GM19043 (cell line): ENCODE measurements around the gene GSKIP.
"Not testable (repeated sequence)": the region's sequence is repeated elsewhere in the genome, so short reads cannot be mapped to it uniquely, and the experiment has no call there.

Source experiments
- ATAC-seq: cut with Tn5 transposase; IDR thresholded peaks from one replicate; pipeline ENCODE4 v1.9.1; 2021; ENCODE audit warnings: low read depth; ENCODE audit not compliant: unreplicated experiment

The GSKIP gene, protein sequence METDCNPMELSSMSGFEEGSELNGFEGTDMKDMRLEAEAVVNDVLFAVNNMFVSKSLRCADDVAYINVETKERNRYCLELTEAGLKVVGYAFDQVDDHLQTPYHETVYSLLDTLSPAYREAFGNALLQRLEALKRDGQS

DNA sequence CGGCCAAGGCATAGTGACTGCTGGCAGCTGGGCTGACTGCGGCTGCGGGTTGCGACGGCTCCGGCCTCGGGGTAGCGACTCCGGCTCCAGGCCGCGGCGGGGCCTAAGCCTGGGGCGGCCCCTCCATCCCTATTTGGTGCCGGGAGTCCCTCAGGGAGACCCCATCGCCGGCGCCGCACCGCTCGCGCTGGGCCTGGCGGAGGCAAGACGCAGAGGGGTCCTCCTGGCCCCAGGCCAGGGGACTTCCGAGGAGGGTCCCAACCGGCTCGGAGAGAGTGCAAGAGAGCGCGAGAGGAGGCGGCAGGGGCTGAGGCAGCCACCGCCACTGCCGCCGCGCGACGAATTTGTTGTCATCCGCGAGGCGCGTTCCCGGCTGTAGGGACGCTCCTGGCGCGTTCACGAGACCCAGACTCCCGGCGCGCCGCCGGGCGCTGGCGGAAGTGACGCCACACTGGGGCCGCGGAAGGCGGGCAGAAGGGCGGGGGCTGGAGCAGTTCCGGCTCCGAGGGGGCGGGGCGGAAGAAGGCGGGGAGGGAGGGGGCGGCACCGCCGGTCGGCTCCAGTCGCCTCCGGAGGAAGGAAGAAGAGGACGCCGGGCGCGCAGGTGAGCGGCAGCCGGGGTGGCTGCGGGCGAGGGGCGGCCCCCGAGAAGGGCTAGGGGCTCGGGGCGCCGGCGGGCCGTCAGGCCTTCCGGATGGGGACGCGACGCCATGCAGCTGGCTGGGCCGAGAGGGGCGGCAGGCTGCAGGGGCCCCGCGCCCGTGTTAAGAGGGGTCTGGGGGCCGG lies at the start of gene GSKIP, which contains the start of gene ATG2B:
GSKIP (plus strand) TSS at position 562 of the 786 bp plus-strand sequence. CDS start 18,722 bp downstream, outside the sequence.
ATG2B (minus strand) TSS at position 377 of the 786 bp plus-strand sequence; CDS start at position 12, 365 bp downstream.
- ATAC-seq: peak; percentile 65

DNA sequence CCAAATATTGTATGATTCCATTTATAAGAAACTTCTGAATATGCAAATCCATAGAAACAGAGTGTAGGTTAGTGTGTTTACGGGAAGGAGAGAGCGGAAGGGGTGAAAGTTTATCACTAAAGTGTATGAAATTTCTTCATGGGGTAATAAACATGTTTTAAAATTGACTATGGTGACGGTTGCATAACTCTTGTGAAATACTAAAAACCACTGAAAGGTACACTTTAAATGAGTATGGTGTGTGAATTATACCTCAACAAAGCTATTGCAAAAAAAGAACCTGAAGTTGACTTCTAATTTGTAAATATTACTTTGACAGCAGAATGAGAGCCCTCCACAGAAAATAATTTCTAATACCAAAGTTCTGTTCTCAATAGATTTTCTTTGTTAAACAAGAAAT lies 47.2 kb upstream of the GSKIP start:
- no peak for ATAC-seq

DNA sequence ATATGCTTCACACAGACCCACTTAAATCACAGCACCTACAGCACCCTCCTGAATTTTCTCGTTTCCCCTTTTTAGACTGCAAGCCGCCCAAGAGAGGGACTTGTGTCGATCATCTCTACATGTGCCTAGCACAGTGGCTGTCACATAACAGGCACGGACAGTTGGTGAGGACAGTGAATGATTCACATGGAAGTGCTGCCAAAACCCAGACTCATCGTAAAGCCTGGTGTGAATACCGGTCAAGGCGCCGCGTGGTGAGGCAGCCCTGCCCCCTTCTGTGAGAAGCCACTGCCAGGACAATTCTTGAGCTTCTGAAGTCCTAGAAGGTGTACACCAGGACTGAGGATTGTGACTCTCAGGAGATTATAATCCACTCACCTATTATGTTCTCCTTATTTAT lies 44.5 kb upstream of the GSKIP start:
- ATAC-seq: no peak

DNA sequence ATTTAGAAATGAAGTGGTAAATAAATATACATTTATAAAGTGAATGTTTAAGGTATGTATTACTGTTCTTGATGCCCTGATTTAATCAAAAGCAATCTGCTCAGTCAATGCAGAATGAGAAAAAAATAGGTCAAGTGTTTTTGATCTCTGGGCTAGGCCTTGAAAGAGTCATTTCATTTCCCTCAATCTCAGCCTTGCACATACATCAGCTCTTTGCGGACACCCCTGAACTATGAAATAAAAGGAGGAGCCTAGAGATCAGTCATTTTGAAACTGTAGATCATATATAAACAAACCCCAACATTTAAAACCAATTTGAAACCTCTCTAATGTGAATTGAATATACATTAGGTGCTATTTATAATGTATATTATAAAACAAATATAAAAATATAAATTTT lies 42.7 kb upstream of the GSKIP start:
- ATAC-seq: no peak

DNA sequence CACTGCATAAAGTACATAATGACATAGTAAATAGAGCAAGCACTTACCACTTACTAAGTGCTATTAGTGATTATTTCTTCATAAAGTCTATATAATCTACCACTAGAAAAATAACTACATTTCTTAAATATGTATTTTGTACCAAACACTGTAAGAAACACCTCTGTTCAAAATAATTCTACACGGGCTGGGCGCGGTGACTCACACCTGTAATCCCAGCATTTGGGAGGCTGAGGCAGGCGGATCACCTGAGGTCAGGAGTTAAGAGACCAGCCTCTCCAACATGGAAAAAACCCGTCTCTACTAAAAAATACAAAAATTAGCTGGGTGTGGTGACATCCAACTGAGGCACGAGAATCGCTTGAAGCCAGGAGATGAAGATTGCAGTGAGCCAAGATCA lies 39.1 kb upstream of the GSKIP start:
- ATAC-seq: no peak

DNA sequence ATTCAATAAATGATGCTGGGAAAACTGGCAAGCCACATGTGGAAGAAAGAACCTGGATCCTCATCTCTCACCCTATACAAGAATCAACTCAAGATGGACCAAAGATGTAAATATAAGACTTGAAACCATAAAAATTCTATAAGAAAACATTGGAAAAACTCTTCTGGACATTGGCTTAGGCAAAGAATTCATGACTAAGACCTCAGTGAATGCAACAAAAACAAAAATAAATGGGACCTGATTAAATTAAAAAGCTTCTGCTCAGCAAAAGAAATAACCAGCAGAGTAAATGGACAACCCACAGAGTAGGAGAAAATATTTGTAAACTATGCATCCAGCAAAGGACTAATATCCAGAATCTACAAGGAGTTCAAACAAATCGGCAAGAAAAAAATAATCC lies 24.8 kb upstream of the GSKIP start:
- ATAC-seq: no peak

DNA sequence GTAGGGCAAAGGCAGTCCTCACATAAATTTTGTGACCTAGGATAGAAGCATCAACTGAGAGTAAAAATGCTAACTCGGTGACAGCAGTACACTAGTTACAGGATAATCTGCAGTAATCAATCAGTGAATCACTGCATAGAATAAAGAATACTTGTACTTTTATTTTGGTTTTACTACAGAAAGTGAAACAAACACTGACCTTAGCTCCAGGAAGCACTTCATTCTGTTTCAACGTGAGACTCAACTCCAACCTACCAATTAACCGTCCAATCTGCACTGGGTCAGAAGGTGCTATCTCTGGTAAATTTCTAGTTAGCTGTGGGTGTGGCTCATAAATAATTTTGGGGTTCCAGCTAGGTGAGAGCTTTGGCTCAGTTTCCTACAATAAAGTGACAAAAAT lies 22.0 kb upstream of the GSKIP start:
- ATAC-seq: no peak

DNA sequence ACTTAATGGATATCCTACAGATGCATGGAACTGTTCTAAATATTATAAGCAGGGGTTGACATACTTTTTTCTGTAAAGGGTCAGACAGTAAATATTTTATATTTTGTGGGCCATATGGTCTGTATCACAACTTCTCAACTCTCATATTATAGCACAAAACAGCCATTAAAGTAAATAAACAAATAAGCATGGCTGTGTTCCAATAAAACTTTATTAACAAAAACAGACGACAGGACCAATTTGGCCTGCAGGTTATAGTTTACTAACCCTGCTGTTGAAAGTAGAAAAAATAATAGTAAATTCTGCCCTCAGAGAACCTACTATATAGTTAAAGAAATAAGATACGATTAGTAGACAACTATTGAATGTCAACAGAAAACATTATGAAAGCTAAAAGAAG lies 17.7 kb upstream of the GSKIP start:
- ATAC-seq: no peak

DNA sequence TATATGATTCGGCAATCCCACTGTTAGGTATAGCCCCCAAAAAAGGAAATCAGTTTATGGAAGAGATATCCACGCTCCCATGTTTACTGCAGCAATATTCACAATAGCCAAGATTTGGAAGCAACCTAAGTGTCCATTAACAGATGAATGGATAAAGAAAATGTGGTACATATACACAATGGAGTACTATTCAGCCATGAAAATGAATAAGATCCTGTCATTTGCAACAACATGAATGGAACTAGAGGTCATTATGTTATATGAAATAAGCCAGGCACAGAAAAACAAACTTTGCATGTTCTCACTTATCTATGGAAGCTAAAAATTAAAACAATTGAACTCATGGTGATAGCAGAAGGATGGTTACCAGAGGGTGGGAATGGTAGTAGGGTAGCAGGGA lies 15.4 kb upstream of the GSKIP start:
- ATAC-seq: not testable (repeated sequence)

DNA sequence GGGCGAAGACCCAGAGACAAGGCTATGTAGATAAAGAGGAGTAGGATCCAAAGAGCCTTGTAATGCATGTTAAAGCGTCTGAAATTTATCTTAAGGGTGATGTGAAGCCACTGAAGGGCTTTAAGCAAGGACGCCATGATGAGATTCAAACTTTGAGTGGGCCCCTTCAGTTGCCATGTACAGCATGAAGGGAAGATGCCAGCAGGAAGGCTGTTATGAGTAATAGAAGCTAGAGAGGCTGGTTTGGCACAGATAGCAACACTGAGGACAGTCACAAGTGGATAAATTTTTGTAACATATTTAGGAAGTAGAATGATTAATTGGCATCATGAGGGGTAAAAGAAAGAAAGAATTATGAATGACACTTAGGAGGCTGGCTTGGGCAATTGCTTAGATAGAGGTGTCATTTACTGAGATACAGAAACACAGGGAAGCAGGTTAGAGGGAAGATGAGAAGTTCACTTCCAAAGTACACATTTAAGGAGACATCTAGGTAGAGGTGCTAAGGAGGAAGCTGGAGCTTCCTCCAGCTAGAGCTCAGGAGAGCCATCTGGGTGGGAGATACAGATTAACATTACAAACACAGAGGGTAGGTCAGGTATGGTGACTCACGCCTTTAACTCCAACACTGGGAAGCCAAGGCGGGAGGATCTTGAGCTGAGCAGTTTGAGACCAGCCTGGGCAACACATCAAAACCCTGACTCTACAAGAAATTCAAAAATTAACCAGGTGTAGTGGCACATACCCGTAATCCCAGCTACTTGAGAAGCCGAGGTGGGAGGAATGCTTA lies 13.8 kb upstream of the GSKIP start:
- no peak for ATAC-seq

DNA sequence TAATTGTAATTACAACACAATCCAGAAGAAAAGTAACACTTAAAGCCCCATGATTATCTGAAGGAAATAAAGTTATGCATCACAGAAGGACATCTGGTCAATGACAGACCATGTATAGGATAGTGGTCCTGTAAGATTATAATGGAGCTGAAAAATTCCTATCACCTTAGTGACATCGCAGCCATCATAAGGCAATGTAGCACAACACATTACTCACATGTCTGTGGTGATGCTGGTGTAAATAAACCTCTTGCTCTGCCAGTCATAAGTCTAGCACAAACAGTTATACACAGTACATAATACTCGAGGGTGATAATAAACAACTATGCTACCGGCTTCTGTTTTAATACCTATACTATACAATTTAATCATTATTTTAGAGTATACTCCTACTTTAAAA lies 11.3 kb upstream of the GSKIP start:
- ATAC-seq: no peak

DNA sequence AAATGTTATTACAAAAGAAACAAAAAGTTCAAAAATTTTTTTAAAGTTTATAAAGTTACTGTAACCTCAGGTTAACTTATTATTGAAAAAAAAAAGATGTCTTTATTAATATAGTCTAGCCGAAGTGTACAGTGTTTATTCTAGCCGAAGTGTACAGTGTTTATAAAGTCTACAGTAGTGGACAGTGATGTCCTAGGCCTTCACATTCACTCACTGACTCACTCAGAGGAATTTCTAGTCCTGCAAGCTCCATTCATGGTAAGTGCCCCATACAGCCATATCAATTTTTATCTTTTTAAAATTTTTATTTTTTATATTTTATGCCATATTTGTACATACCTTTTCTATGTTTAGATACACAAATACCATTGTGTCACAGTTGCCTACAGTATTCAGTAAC lies 10.6 kb upstream of the GSKIP start:
- no peak for ATAC-seq

DNA sequence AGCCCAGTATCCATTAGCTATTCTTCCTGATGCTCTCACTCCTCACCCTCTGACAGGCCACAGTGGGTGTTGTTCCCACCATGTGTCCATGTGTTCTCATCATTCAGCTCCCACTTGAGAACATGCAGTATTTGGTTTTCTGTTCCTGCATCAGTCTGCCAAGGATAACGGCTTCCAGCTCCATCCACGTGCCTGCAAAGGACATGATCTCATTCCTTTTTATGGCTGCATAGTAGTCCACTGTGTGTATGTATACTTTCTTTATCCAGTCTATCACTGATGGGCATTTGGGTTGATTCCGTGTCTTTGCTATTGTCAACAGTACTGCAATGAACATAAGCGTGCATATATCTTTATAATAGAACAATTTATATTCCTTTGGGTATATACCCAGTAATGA lies 9.1 kb upstream of the GSKIP start:
- ATAC-seq: no peak

DNA sequence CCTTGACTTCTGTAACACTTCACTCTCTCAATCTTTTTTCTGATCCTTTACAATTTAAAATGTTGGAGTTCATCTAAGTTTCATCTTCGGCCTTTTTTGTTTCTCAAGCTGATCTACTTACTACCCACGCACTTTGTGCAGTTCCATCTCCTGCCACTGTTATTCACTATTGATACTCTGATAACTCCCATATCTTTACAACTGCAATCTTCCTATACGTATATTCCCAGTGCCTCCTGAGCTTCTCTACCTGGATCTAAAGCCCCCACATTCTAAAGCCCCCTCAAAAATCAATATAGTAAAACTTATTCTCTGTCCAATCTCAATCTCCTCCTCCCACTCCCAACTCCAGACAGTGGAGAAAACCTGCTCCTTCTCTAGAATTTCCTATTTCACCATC lies 6.1 kb upstream of the GSKIP start:
- ATAC-seq: no peak

DNA sequence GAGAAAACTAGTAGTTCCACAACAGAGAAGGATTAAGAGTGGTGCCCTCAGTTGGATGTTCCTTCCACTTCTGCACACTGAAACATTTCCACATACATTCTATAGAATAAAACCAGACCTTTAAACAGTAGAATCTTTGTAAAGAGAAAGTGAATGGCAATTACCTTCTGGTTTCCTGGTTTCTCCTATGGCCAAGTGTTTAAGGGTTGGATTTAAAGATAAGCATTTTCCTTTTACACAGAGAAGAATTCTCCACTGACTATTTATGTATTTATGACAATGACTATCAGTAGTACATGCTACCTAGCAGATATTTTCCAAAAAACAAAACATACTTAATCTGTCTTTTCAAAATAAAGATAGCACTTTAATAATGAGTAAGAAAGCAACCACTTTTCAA lies 3.4 kb upstream of the GSKIP start:
- ATAC-seq: no peak

DNA sequence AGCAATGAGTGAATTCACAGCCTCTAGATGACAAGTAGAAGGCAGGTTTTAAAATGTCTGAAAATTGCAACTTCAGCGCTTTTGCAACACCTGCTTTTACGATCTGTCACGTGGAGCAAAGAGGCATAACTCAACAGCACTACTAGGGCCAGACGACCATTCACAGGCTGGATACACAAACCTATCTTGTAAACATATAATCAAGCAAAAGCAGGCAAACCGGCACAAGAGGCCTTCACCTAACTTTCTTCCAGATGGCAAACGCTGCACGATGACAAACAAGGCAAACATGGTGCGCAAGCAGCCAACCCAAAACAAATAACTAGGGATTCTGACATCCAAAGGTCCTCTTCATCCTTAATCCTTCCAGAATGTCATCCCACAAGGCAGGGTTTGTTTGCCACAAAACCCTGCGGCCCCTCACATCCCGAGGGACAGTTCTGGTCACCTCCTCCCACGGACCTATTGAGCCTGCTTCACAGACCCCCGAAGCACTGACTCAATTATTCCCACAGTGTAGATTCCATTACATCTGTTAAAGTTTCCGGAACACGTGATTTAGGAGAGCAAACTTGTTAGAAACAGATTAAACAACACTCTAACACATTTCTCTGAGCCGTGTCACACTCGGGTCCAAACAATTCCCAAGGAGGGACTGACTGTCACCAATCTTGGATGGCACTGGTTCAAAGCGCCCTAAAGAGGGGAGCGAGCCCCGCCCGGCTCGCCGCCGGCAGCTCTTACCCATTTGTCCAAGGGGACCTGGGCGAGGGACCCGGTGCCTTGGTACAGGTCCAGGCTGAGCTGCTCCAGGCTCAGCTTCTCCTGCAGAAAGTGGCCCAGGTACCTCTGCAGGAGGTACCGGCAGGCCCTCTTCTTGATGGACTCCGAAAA lies 1.0 kb upstream of the GSKIP start:
- peak; percentile 31 for ATAC-seq

DNA sequence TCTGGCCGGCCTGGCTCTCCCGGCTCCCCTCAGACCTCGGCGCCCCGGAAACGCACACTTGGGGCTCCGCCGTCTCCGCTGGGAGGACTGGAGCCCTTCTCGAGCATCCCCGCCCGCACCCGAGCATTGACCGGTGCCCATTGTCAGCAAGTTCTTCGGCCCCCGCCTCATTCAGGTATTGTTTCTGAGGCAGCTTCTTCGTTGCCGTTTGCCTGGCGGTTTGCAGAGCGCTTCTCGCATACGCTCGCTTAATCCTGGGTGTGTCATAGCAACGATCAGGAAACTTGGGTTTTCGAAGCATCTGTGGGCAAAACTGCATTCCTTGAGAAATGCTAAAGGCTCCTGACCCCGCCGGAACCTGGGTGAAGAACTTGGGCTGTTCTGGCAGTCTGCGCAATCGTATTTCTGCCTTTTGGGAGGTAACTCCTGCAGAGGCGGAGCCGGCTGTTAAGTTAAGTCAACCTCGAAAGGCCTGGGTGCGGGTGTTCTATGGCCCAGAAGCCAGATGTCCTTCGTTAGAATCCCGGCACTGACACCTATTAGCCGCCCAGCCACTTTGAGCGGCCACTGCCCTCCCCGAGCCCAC lies 518 bp downstream of the GSKIP start:
- ATAC-seq: peak; percentile 32

DNA sequence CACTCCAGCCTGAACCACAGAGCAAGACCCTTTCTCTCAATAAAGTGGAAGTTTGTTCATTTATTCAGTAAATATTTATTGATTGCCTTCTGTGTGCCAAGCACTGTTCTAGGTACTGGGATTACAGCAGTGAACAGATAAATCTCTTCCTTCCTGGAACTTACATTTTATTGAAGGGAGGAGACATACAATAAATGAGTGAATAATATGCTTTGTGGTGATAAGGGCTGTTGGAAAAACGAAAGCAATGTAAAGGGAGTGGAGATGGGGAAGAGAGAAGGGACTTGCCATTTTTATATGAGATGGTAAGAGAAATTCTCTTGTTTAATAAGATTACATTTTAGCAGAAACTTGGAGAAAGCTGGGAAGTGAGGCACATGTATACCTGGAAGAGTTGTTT lies 1.6 kb downstream of the GSKIP start:
- no peak for ATAC-seq

DNA sequence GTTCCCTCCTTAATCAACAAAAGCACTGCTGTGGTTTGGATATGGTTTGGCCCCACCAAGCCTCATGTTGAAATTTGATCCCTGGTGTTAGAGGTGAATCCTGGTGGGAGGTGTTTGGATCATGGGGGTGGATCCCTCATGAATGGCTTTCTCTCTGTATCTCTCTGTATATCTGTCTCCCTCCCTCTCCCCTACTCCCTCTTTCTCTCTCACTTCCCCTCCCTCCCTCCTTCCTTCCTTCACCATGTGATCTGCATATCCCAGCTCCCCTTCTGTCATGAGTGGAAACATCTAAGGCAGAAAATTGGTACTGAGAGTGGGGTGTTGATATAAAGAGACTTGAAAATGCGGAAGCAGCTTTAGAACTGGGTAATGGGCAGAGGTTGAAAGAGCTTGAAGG lies 5.2 kb downstream of the GSKIP start:
- ATAC-seq: no peak

DNA sequence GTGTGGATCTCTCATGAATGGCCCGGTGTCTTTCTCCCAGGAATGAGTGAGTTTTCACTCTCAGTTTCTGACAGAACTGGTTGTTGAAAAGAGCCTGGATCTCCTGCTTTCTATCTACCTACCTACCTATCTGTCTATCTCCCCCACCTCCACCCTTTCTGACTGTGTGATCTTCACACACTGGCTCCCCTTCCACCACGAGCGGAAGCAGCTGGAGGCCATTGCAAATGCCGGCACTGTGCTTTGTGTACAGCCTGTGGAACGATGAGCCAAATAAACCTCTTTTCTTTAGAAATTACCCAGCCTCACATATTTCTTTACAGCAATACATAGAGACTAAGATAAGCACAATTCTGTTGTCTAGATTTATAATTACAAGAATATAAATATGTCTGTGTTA lies 7.2 kb downstream of the GSKIP start:
- ATAC-seq: no peak
